Psoas muscle (tissue), 8 donors: ENCODE measurements around the gene FNBP1. TPM values are rescaled to one million over a fixed set of nuclear protein-coding genes. Genes with fewer than 3 reads are reported as not detected.
"Not testable (repeated sequence)": the region's sequence is repeated elsewhere in the genome, so short reads cannot be mapped to it uniquely, and the experiment has no call there.

Experiments
- ATAC-seq, 4 donors: fragments of 200-7000 bp; cut with Tn5 transposase; one replicate each; pipeline ENCODE4 v1.9.1; 2020; ENCODE audit warnings: moderate library complexity in 3 of 4, mild to moderate bottlenecking in 2 of 4
- DNase-seq, 2 donors: peaks; one replicate each; pipeline ENCODE4 v3.0.0-alpha.2; 2020
- H3K27ac ChIP-seq: fragments of 200-600 bp; one replicate; pipeline ENCODE4 v1.8.0; 2022
- H3K27me3 ChIP-seq, 3 donors: fragments of 200-600 bp in 1 of 3; one replicate each; pipeline versions ENCODE4 v1.6.1 to v1.8.0; 2013 to 2022; ENCODE audit warnings: low read length in 2 of 3, mild to moderate bottlenecking in 2 of 3, moderate library complexity in 1 of 3; ENCODE audit not compliant: insufficient read depth in 3 of 3
- H3K36me3 ChIP-seq, 2 donors: fragments of 200-600 bp in 1 of 2; one replicate each; pipeline versions ENCODE4 v1.6.1 to v1.8.0; 2013 to 2022; ENCODE audit warnings: low read depth in 1 of 2, mild to moderate bottlenecking in 1 of 2, moderate library complexity in 1 of 2; ENCODE audit not compliant: insufficient read depth in 1 of 2
- H3K4me1 ChIP-seq: fragments of 200-600 bp; one replicate; pipeline ENCODE4 v1.8.0; 2022
- H3K4me3 ChIP-seq: fragments of 200-600 bp; one replicate; pipeline ENCODE4 v1.8.0; 2022; ENCODE audit warnings: mild to moderate bottlenecking
- H3K9me3 ChIP-seq: fragments of 200-600 bp; one replicate; pipeline ENCODE4 v1.8.0; 2022
- WGBS, 3 donors: extraction: QIAGEN DNeasy Blood & Tissue Kit; methylation state at CpG; one replicate each; pipeline versions ENCODE4 v1.1.6 to v1.1.7; 2013; 5-methylcytosine and 5-hydroxymethylcytosine counted together
- intact Hi-C, 2 donors: fragments of 100-400 bp; cut with DNase I; formaldehyde crosslinking; loops; one replicate each; pipeline versions ENCODE4 v1.11.0 to v1.14.2; 2022
- polyA plus RNA-seq, 3 donors: library from polyadenylated mRNA; stranded (reverse); fragments of 200-250 nt; gene quantifications; one replicate each; pipeline ENCODE4 v1.2.3, GENCODE V29; 2013
- total RNA-seq, 4 donors: library from RNA; stranded (reverse); fragmentation: NEBNext Ultra II Directional in 2 of 4; extraction: Animal tissue kit (Norgen Biotek cat#: 25700) in 2 of 4; gene quantifications; one replicate each; pipeline versions ENCODE4 v1.2.1 to v1.2.4, GENCODE V29; 2021 to 2023
- TF ChIP-seq, protein P1 (sequence below): fragments of 200-600 bp; IDR thresholded peaks from one replicate; pipeline ENCODE4 v1.8.0; 2022; ENCODE audit warnings: antibody characterized with exemption
- donor health status: healthy with polysubstance abuse.
- donor health status: DM: no; HTN: no; CAD: no; lungs with moderate emphysema.
- donor health status: Bipolar disorder and iron deficiency.
- donor health status: healthy.
- donor health status: DM: yes; HTN: yes; CAD: no.
- donor health status: DM: no; HTN: no; CAD: no.
- donor health status: DM: no; HTN: no; CAD: no.
- donor health status: DM: yes; HTN: yes; CAD: no.

FNBP1 gene
- total and polyA plus RNA-seq, 7 donors: 4.6 to 30.5 (median 27.2) TPM

DNA sequence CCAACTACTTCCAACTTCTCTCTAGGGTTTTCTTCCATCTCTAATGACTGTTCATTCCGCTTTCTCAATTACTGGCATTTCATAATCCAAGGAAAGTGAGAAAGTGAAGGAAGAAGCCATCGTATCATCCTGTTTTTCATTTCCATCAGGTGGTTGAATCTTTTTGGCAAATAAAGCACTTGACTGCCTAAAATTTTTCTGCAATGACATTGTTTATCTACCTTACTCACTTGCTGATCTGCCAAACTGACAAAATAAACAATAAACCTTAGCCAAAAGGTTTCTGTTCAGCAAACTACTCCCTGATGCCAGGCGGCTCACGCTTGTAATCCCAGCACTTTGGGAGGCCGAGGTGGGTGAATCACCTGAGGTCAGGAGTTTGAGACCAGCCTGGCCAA lies 18.4 kb downstream of the FNBP1 start:
- intact Hi-C loops: loop anchor here in 1 of 2 donors (5.0 kb wide), 1 partner anchor 37 kb away; no protein-coding TSS in a partner anchor
- no peak overlapping the region for H3K27ac ChIP-seq
- 78 to 93% (median 82%) methylated on average over 5 of the region's 5 CpGs for WGBS, 3 donors

DNA sequence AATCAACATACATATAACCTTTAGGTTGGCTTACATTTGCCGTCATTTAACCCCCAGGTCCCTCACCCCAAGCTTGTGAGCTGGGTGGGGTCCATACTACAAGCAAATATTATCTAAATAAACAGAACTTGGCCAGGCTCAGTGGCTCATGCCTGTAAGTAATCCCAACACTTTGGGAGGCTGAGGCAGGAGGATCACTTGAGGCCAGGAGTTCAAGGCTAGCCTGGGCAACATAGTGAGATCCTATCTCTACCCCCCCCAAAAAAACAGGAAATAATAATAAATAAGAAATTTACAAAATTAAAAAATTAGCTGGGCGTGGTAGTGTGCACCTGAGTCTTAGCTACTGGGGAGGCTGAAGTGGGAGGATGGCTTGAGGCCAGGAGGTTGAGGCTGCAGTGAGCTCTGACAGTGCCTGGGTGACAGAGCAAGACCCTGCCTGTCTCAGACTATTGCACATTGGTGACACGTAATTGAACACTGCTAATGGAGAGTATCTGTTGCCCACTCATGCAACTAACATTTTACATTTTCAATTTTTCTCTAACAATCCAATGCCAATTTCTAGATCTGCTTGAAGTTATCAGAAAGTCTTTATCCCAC lies 18.9 kb downstream of the FNBP1 start:
- Histone ChIP-seq H3K4me1 (peaks cover 65% of the 10 kb centered on the region), H3K27me3 (no peaks in the 10 kb centered on the region), H3K27ac (peak overlapping the region; percentile 40), H3K36me3 (no peaks in the 10 kb centered on the region), H3K9me3 (no peaks in the 10 kb centered on the region), H3K4me3 (no peak overlapping the region)
- DNase-seq (no peak), ATAC-seq (no peak)
- intact Hi-C loops: loop anchor here in 1 of 2 donors (5.0 kb wide), 1 partner anchor 37 kb away; no protein-coding TSS in a partner anchor
- TF ChIP-seq, protein P1, sequence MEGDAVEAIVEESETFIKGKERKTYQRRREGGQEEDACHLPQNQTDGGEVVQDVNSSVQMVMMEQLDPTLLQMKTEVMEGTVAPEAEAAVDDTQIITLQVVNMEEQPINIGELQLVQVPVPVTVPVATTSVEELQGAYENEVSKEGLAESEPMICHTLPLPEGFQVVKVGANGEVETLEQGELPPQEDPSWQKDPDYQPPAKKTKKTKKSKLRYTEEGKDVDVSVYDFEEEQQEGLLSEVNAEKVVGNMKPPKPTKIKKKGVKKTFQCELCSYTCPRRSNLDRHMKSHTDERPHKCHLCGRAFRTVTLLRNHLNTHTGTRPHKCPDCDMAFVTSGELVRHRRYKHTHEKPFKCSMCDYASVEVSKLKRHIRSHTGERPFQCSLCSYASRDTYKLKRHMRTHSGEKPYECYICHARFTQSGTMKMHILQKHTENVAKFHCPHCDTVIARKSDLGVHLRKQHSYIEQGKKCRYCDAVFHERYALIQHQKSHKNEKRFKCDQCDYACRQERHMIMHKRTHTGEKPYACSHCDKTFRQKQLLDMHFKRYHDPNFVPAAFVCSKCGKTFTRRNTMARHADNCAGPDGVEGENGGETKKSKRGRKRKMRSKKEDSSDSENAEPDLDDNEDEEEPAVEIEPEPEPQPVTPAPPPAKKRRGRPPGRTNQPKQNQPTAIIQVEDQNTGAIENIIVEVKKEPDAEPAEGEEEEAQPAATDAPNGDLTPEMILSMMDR: no peak
- 86 to 98% (median 96%) methylated on average over 3 of the region's 3 CpGs for WGBS, 3 donors

More for the DNA sequence above, 18.4 kb downstream of the FNBP1 start:
- Histone ChIP-seq H3K4me1 (peaks cover 70% of the 10 kb centered on the region), H3K9me3 (no peaks in the 10 kb centered on the region), H3K27me3 (no peaks in the 10 kb centered on the region), H3K4me3 (no peak overlapping the region), H3K36me3 (no peaks in the 10 kb centered on the region)
- ATAC-seq (no peak), DNase-seq (no peak)
- TF ChIP-seq, protein P1: no peak

DNA sequence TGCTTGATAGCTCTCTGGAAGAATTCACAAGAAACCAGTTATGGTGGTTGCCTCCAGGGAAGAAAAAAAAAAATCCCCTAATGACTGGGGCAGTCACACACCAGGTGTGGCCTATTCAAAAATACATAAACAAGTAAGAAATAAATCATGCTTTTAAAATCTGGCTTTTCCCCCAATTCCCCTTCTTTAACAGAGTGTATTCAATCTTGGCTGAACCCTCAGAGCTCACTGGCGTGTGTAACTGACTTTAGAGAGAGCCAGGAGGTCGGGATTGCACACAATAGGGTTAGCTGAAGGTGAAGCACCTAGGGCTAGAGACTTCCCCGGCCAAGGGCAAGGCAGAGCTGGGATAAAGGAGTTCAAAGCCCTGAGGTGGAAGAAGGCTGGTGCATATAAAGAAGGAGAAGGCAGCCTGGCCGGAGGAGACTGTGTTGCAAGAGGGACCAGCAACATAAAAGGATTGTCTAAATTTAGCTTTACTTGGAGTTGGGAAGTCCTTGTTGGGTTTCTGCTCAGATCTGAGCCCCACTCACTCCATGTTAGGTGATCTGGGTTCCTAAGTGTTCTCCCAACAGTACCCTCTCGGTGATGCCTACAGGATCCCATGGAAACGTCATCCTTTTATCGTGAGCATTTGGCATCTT lies 19.7 kb downstream of the FNBP1 start:
- WGBS, 3 donors: 54 to 70% (median 54%) methylated on average over 7 of the region's 7 CpGs
- TF ChIP-seq, protein P1: no peak
- Histone ChIP-seq H3K9me3 (no peaks in the 10 kb centered on the region), H3K36me3 (no peaks in the 10 kb centered on the region), H3K4me3 (no peak overlapping the region), H3K27me3 (no peaks in the 10 kb centered on the region), H3K4me1 (peaks cover 57% of the 10 kb centered on the region), H3K27ac (peak overlapping the region; percentile 40)
- no peak for DNase-seq
- intact Hi-C loops: loop anchor here in 1 of 2 donors (5.0 kb wide), 1 partner anchor 36 kb away; no protein-coding TSS in a partner anchor
- ATAC-seq: peak; percentile 24 to 60 (median 48)

DNA sequence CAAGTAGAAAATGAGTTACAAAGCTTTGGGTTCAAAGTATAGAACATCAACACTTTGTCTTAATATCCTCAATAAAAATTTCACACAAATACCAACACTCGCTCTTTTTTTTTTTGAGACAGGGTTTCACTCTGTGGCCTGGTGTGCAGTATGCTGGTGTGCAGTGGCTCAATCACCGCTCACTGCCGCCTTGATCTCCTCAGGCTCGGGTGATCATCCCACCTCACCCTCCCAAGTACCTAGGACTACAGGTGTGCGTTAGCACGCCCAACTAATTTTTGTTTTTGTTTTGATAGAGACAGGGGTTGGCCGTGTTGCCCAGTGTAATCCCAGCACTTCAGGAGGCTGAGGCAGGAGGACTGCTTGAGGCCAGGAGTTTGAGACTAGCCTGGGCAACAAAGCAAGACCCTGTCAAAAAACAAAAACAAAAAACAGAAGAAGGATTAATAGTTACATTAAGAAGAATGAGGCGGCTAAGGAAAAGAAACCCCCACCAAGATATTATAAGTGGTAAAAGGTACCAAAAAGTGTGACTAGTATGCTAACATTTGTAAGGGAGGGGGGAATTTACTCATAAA lies 20.3 kb downstream of the FNBP1 start:
- Histone ChIP-seq H3K27ac (no peak overlapping the region), H3K36me3 (no peaks in the 10 kb centered on the region), H3K9me3 (no peaks in the 10 kb centered on the region), H3K27me3 (no peaks in the 10 kb centered on the region), H3K4me3 (no peak overlapping the region), H3K4me1 (peaks cover 57% of the 10 kb centered on the region)
- no peak for ATAC-seq
- TF ChIP-seq, protein P1: no peak
- 84 to 85% (median 85%) methylated on average over 8 of the region's 8 CpGs for WGBS, 3 donors
- intact Hi-C loops: loop anchor here in 1 of 2 donors (5.0 kb wide), 1 partner anchor 35 kb away; no protein-coding TSS in a partner anchor
- no peak for DNase-seq

DNA sequence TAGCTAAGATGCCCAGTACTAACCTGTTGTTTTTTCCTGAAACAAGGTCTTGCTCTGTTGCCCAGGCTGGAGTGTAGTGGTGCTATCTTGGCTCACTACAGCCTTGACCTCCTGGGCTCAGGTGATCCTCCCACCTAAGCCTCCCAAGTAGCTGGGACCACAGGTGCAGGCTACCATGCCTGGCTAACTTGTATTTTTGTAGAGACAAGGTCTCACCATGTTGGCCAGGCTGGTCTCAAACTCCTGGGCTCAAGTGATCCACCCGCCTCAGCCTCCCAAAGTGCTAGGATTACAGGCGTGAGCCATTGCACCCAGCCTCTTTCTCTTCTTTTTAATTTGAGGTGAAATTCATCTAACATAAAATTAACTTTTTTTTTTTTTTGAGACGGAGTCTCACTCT lies 21.1 kb downstream of the FNBP1 start:
- H3K9me3 ChIP-seq, DNase-seq, H3K27ac ChIP-seq, H3K4me3 ChIP-seq, ATAC-seq, H3K36me3 ChIP-seq, H3K27me3 ChIP-seq: not testable (repeated sequence)
- intact Hi-C loops: loop anchor here in 1 of 2 donors (5.0 kb wide), 1 partner anchor 35 kb away; no protein-coding TSS in a partner anchor
- 93 to 96% (median 95%) methylated on average over 3 of the region's 3 CpGs for WGBS, 3 donors
- peaks cover 59% of the 10 kb centered on the region for H3K4me1 ChIP-seq
